Testis (tissue), 2 donors: ENCODE measurements around the gene IGSF22.

Source experiments
- POLR2A ChIP-seq: fragments of 450-650 bp; IDR thresholded peaks from one replicate; pipeline ENCODE4 v1.6.1; 2017; ENCODE audit warnings: antibody characterized with exemption, mild to moderate bottlenecking, moderate library complexity
- TF ChIP-seq, protein P1 (sequence below), 3 experiments: fragments of 450-650 bp in 2 of 3; fragments of 200-600 bp in 1 of 3; sonication (generic) in 1 of 3; IDR thresholded peaks; one replicate each; pipeline ENCODE4 v1.5.1; 2016 to 2019; ENCODE audit warnings: antibody characterized with exemption in 3 of 3, mild to moderate bottlenecking in 2 of 3, moderate library complexity in 1 of 3

DNA sequence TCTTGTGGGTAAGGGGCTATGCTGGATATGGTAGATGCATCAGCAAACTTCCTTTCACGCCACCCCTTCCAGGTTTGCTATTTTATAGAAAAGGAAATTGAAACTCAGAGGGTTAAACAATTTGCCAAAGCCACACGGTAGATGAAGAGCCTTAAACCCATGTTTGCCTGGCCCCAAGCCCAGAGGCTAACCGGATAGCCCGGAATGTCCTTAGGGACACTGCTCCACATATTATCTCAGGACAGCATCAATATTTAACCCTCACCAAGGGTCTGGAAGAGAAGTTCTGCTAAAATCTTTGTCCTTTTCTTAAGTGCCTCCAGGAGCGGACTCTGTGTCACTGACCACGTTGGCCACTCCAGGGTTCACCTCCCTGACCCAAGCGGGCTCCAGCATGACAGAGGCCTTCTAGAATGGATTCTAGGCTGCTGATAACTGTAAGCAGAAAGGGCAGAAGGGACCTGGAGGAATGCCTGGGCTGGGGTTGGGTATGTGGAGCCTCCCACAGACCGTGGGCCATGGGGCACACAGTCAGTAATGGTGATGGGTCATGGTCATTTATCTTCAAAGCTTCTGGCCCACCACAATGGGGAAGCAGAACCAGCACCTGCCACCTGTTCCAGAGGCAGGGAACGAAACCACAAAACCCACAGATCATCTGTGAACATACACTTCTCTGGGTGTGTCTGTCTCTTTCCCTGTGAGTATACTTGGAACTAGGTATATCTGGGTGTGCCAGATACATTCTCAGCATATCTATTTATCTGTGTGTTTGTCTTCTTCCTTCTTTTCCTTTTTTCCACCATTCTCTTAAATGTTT, 32.8 kb downstream of the IGSF22 start:
- TF ChIP-seq, protein P1, sequence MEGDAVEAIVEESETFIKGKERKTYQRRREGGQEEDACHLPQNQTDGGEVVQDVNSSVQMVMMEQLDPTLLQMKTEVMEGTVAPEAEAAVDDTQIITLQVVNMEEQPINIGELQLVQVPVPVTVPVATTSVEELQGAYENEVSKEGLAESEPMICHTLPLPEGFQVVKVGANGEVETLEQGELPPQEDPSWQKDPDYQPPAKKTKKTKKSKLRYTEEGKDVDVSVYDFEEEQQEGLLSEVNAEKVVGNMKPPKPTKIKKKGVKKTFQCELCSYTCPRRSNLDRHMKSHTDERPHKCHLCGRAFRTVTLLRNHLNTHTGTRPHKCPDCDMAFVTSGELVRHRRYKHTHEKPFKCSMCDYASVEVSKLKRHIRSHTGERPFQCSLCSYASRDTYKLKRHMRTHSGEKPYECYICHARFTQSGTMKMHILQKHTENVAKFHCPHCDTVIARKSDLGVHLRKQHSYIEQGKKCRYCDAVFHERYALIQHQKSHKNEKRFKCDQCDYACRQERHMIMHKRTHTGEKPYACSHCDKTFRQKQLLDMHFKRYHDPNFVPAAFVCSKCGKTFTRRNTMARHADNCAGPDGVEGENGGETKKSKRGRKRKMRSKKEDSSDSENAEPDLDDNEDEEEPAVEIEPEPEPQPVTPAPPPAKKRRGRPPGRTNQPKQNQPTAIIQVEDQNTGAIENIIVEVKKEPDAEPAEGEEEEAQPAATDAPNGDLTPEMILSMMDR (IDR thresholded peaks at IDR 0.05), result no peak
- no peak for TF ChIP-seq POLR2A
